Measurements from ENCODE around the gene C16orf89.

Gene C16orf89

DNA sequence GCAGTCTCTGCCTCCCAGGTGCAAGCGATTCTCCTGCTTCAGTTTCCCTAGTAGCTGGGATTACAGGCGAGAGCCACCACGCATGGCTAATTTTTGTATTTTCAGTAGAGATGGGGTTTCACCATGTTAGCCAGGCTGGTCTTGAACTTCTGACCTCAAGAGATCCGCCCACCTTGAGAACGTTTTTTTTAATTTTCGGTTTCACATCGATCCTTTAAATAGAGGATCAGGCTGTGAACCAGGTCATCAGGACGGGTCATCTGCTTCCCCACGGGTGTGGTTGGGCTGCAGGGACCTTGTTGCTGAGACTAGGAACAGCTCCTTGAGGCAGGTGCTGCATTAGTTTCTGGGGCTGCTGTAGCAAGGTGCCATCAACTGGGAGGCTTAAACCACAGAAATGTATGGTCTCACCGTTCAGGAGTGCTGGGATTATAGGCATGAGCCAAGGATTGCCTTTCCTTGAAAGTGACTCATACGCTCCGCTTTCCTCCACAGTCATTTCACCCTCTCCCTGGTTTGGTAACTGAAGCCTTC is 24.1 kb downstream of the C16orf89 start:
- Histone ChIP-seq H3K4me1 (ENCODE audit: control insufficient read depth, insufficient read depth, low read length) (no peaks in the 10 kb centered on the region; the same call in 1 of the 2 replicates), H3K36me3 (ENCODE audit: control insufficient read depth in 2 of 2, insufficient read depth in 1 of 2, low read length in 2 of 2) (no peaks in the 10 kb centered on the region), H3K27ac (ENCODE audit: extremely low read depth, low read depth, low read length) (no peak overlapping the region), H3K4me3 (ENCODE audit: low read depth, low read length) (no peak overlapping the region), H3K9me3 (ENCODE audit: control insufficient read depth, insufficient read depth, low read depth, low read length) (no peaks in the 10 kb centered on the region)
- POLR2A ChIA-PET: no interaction called here
- CTCF ChIA-PET: interaction anchor here (1.3 kb wide), 1 partner anchor 97 kb away, joined by 4 read pairs; no protein-coding TSS in a partner anchor
- TF ChIP-seq GLI2 (tag by site-specific recombination; IDR thresholded peaks at IDR 0.05; ENCODE audit: borderline replicate concordance, low read depth): no peak
- TF ChIP-seq PRDM1 (tag by site-specific recombination; IDR thresholded peaks at IDR 0.05): peak; percentile 64; the same call in 1 of the 2 replicates
- TF ChIP-seq ZNF138 (tag by site-specific recombination; IDR thresholded peaks at IDR 0.05; ENCODE audit: borderline replicate concordance): no peak
- TF ChIP-seq ZBTB17 (tag by site-specific recombination; IDR thresholded peaks at IDR 0.05): peak; percentile 24; the same call in 1 of the 2 replicates
- 0 out of 2 replicates have a peak, but pooled peaks have one; percentile 33 for TF ChIP-seq ZNF660 (tag by site-specific recombination; IDR thresholded peaks at IDR 0.05)
- TF ChIP-seq ZNF600 (tag by site-specific recombination; IDR thresholded peaks at IDR 0.05): 0 out of 2 replicates have a peak, but pooled peaks have one; percentile 34
- no peak for TF ChIP-seq YY1 (tag by site-specific recombination; IDR thresholded peaks at IDR 0.05)
- TF ChIP-seq, protein P1, sequence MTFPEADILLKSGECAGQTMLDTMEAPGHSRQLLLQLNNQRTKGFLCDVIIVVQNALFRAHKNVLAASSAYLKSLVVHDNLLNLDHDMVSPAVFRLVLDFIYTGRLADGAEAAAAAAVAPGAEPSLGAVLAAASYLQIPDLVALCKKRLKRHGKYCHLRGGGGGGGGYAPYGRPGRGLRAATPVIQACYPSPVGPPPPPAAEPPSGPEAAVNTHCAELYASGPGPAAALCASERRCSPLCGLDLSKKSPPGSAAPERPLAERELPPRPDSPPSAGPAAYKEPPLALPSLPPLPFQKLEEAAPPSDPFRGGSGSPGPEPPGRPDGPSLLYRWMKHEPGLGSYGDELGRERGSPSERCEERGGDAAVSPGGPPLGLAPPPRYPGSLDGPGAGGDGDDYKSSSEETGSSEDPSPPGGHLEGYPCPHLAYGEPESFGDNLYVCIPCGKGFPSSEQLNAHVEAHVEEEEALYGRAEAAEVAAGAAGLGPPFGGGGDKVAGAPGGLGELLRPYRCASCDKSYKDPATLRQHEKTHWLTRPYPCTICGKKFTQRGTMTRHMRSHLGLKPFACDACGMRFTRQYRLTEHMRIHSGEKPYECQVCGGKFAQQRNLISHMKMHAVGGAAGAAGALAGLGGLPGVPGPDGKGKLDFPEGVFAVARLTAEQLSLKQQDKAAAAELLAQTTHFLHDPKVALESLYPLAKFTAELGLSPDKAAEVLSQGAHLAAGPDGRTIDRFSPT (tag by site-specific recombination; IDR thresholded peaks at IDR 0.05): 0 out of 2 replicates have a peak, but pooled peaks have one; percentile 27

DNA sequence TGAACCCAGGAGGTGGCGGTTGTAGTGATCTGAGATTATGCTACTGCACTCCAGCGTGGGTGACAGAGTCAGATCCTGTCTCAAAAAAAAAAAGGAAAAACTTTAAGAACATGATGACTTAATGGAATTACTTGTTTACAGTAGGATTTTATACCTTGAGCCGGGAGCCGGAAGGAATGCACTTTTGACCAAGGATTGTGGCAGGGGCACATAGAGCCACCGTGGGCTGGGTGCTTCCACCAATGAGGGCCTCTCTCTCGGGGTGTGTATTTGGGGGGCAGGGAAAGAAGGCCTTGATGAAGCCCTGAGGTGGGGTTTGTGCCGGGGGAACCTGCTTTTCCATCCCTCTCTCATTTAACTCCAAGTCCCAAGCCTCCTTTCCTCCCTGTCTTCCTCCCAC is 25.3 kb downstream of the C16orf89 start:
- ChIA-PET CTCF (interaction anchor here (0.9 kb wide), 1 partner anchor 25 kb away, joined by 3 read pairs; no protein-coding TSS in a partner anchor), POLR2A (no interaction called here)
- H3K36me3 ChIP-seq (ENCODE audit: control insufficient read depth in 2 of 2, insufficient read depth in 1 of 2, low read length in 2 of 2): no peaks in the 10 kb centered on the region
- no peak for TF ChIP-seq ZNF600 (tag by site-specific recombination; IDR thresholded peaks at IDR 0.05)
- 0 out of 2 replicates have a peak, but pooled peaks have one; percentile 3 for TF ChIP-seq OSR2 (tag by site-specific recombination; IDR thresholded peaks at IDR 0.05)
- TF ChIP-seq, protein P2, sequence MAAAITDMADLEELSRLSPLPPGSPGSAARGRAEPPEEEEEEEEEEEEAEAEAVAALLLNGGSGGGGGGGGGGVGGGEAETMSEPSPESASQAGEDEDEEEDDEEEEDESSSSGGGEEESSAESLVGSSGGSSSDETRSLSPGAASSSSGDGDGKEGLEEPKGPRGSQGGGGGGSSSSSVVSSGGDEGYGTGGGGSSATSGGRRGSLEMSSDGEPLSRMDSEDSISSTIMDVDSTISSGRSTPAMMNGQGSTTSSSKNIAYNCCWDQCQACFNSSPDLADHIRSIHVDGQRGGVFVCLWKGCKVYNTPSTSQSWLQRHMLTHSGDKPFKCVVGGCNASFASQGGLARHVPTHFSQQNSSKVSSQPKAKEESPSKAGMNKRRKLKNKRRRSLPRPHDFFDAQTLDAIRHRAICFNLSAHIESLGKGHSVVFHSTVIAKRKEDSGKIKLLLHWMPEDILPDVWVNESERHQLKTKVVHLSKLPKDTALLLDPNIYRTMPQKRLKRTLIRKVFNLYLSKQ (tag by site-specific recombination; IDR thresholded peaks at IDR 0.05; ENCODE audit: borderline replicate concordance): no peak
- H3K27ac ChIP-seq (ENCODE audit: extremely low read depth, low read depth, low read length): no peak overlapping the region
- H3K4me3 ChIP-seq (ENCODE audit: low read depth, low read length): no peak overlapping the region
- H3K9me3 ChIP-seq (ENCODE audit: control insufficient read depth, insufficient read depth, low read depth, low read length): no peaks in the 10 kb centered on the region
- no peaks in the 10 kb centered on the region; the same call in 1 of the 2 replicates for H3K4me1 ChIP-seq (ENCODE audit: control insufficient read depth, insufficient read depth, low read length)

DNA sequence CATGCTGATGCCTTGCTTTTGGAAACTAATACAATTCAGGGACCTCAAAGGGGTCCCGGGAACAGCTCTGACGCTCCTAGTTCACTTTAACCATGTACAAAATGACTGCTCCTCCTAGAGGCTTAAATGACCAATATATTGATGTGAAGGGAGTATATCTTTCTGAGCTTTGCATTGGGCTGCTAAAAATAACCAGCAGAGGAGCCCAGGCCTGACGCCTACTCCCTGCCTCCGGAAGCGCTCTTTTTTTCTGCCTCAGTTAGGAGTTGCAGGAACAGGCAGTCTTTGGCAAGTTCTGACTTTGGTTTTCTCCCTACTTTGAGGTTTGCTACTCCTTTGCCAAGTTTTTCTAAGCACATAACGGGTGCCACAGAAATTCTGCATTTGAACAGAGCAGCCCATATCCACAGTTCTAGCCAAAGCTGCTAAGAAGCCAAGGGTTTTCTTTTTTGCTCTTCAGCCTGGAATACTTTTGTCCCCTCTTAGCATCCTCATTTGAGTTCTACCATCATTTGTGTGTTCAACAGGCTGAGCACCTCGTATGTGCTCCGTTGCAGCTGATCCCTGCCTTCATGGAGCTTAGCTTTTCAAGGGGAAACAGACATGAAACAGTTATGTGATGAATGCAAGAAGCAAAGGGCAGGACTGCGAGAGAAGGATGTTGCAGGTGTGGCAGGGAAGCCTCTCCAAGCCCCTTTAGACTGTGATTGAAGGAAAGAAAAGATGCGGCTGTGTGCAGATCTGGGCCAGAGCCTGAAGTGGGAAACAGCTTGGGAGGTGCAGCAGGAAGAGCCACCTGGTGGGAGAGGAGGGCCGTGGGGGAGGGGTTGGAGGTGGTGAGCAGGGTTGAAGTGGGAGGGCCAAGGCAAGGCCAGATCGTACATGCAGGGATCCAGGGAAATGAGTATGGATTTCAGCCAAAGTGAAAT is 29.3 kb downstream of the C16orf89 start:
- 0 out of 2 replicates have a peak, but pooled peaks have one; percentile 21 for TF ChIP-seq ZFHX2 (tag by site-specific recombination; conservative IDR thresholded peaks at IDR 0.05)
- TF ChIP-seq EGR2 (tag by site-specific recombination; IDR thresholded peaks at IDR 0.05; ENCODE audit: low read depth): peak; percentile 31; the same call in 1 of the 2 replicates
- TF ChIP-seq ZNF341 (tag by site-specific recombination; IDR thresholded peaks at IDR 0.05; ENCODE audit: low read depth): peak; percentile 42; the same call in 1 of the 2 replicates
- TF ChIP-seq, protein P3, sequence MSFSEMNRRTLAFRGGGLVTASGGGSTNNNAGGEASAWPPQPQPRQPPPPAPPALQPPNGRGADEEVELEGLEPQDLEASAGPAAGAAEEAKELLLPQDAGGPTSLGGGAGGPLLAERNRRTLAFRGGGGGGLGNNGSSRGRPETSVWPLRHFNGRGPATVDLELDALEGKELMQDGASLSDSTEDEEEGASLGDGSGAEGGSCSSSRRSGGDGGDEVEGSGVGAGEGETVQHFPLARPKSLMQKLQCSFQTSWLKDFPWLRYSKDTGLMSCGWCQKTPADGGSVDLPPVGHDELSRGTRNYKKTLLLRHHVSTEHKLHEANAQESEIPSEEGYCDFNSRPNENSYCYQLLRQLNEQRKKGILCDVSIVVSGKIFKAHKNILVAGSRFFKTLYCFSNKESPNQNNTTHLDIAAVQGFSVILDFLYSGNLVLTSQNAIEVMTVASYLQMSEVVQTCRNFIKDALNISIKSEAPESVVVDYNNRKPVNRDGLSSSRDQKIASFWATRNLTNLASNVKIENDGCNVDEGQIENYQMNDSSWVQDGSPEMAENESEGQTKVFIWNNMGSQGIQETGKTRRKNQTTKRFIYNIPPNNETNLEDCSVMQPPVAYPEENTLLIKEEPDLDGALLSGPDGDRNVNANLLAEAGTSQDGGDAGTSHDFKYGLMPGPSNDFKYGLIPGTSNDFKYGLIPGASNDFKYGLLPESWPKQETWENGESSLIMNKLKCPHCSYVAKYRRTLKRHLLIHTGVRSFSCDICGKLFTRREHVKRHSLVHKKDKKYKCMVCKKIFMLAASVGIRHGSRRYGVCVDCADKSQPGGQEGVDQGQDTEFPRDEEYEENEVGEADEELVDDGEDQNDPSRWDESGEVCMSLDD (tag by site-specific recombination; IDR thresholded peaks at IDR 0.05): no peak
- no peak for TF ChIP-seq KLF1 (tag by site-specific recombination; IDR thresholded peaks at IDR 0.05)
- TF ChIP-seq SP3 (tag by site-specific recombination; IDR thresholded peaks at IDR 0.05): 0 out of 2 replicates have a peak, but pooled peaks have one; percentile 23
- POLR2A ChIA-PET: interaction anchor here (0.6 kb wide), 2 partner anchors 25 to 211 kb away, joined by 4 to 5 read pairs; no protein-coding TSS in a partner anchor
- Histone ChIP-seq H3K27ac (ENCODE audit: extremely low read depth, low read depth, low read length) (no peak overlapping the region), H3K9me3 (ENCODE audit: control insufficient read depth, insufficient read depth, low read depth, low read length) (no peaks in the 10 kb centered on the region), H3K4me3 (ENCODE audit: low read depth, low read length) (no peak overlapping the region), H3K36me3 (ENCODE audit: control insufficient read depth in 2 of 2, insufficient read depth in 1 of 2, low read length in 2 of 2) (no peaks in the 10 kb centered on the region), H3K4me1 (ENCODE audit: control insufficient read depth, insufficient read depth, low read length) (no peaks in the 10 kb centered on the region; the same call in 1 of the 2 replicates)
- CTCF ChIA-PET: interaction anchor here (0.5 to 1.3 kb wide), 5 partner anchors 14 to 459 kb away, joined by 3 to 5 read pairs (median 4); no protein-coding TSS in a partner anchor

Measured in HEK293 (cell line).